Breast epithelium (tissue), 4 donors: ENCODE results near the gene MEIOB. TPM values are rescaled to one million over a fixed set of nuclear protein-coding genes. Genes with fewer than 3 reads are reported as not detected.

Source experiments
- DNase-seq, 2 donors: peaks; one replicate each; pipeline ENCODE4 v3.0.0-alpha.2; 2019; ENCODE audit warnings: low spot score in 2 of 2
- H3K27ac ChIP-seq, 2 donors: fragments of 200-600 bp; sonication (generic) in 1 of 2; one replicate each; pipeline ENCODE4 v1.5.1; 2016 to 2019; ENCODE audit warnings: mild to moderate bottlenecking in 1 of 2
- H3K27me3 ChIP-seq, 2 donors: fragments of 200-600 bp; sonication (generic) in 1 of 2; one replicate each; pipeline versions ENCODE4 v1.5.1 to v1.6.0; 2017 to 2019; ENCODE audit warnings: control low read depth in 1 of 2, mild to moderate bottlenecking in 1 of 2
- H3K36me3 ChIP-seq: fragments of 200-600 bp; one replicate; pipeline ENCODE4 v1.5.1; 2019
- H3K4me1 ChIP-seq, 2 donors: fragments of 200-600 bp; sonication (generic); one replicate each; pipeline ENCODE4 v1.5.1; 2016 to 2019; ENCODE audit warnings: control low read depth in 1 of 2
- H3K4me3 ChIP-seq, 3 donors: fragments of 200-600 bp; sonication (generic); 1 replicate in 2 of 3; 2 replicates in 1 of 3; pipeline ENCODE4 v1.5.1; 2016 to 2019; ENCODE audit warnings: mild to moderate bottlenecking in 3 of 3, moderate library complexity in 2 of 3
- H3K9me3 ChIP-seq, 2 donors: fragments of 200-600 bp; sonication (generic) in 1 of 2; one replicate each; pipeline ENCODE4 v1.5.1; 2016 to 2019; ENCODE audit warnings: control low read depth in 1 of 2
- CTCF ChIP-seq, 3 donors: fragments of 450-650 bp; IDR thresholded peaks; one replicate each; pipeline ENCODE4 v1.5.1; 2016 to 2017; ENCODE audit warnings: antibody characterized with exemption in 3 of 3, mild to moderate bottlenecking in 3 of 3, moderate library complexity in 3 of 3
- POLR2A ChIP-seq: fragments of 450-650 bp; IDR thresholded peaks from one replicate; pipeline ENCODE4 v1.6.1; 2016; ENCODE audit warnings: antibody characterized with exemption, mild to moderate bottlenecking, moderate library complexity
- POLR2AphosphoS5 ChIP-seq, 3 donors: sonication (generic); formaldehyde crosslinking; IDR thresholded peaks; one replicate each; pipeline ENCODE4 v1.6.1; 2017; ENCODE audit warnings: antibody characterized with exemption in 3 of 3
- intact Hi-C: fragments of 100-400 bp; cut with DNase I; formaldehyde crosslinking; loops from one replicate; pipeline ENCODE4 v1.15.1; 2023; ENCODE audit warnings: low total_unique reads
- total RNA-seq, 3 donors: library from RNA; depleted of rRNA; stranded (reverse); fragments of >200 nt; gene quantifications; one replicate each; pipeline ENCODE4 v1.1.0, GENCODE V29; 2016

The MEIOB gene
- total RNA-seq, 3 donors from 2014 or later, result not detected

DNA sequence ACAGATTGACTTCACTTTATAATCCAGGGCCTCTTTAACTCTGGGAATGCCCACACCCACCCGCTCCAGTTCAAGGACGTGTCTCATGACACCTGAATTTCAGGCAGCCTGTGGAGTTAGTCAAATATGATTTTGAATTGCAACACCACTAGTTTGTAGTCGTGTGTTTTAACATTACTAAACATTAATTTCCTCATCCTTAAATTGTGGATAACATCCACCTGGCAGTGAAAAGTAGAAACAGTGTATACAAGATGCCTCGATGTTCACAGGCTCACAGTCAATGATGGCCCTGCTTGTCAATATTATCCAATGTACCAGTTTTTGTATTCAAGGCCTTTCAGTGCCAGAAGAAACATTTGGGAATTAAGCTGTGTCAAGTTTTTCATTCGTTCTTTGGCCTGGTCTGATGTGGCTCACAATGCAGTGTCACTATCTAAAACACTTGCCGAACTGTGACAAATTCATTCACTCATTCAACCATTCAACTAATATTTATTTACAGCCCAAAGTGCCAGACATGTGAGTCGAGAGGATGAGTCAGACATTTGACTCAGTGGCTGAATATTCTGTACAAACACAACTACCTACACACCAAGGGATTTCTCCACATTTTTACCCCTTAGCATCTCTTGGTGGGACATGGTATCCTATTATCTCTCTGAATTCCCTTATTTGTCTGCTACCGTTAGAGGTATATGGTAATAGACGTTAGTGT, 1.4 kb downstream of the MEIOB start:
- Histone ChIP-seq H3K9me3 (no peaks in the 10 kb centered on the region), H3K36me3 (no peaks in the 10 kb centered on the region), H3K4me1 (no peaks in the 10 kb centered on the region), H3K27me3 (peaks cover 0 to 3% of the 10 kb centered on the region in 2 donors), H3K4me3 (no peak overlapping the region), H3K27ac (no peak overlapping the region)
- no peak for DNase-seq
- intact Hi-C loops, result no loop called here
- TF ChIP-seq POLR2A, result no peak
- no peak for TF ChIP-seq POLR2AphosphoS5 (IDR thresholded peaks at IDR 0.05)
- no peak for TF ChIP-seq CTCF (IDR thresholded peaks at IDR 0.05)

- no peak overlapping the region for H3K27ac ChIP-seq
- DNase-seq, result no peak
- H3K4me1 ChIP-seq, result no peaks in the 10 kb centered on the region
- H3K4me3 ChIP-seq, result no peak overlapping the region
- no peaks in the 10 kb centered on the region for H3K36me3 ChIP-seq
- TF ChIP-seq POLR2A, result no peak
- no peak for TF ChIP-seq CTCF (IDR thresholded peaks at IDR 0.05)
- TF ChIP-seq POLR2AphosphoS5 (IDR thresholded peaks at IDR 0.05), result no peak
- H3K27me3 ChIP-seq, result no peaks in the 10 kb centered on the region
- no peaks in the 10 kb centered on the region for H3K9me3 ChIP-seq
- intact Hi-C loops, result loop anchor here (5.0 kb wide), 1 partner anchor 61 kb away; no protein-coding TSS in a partner anchor
These were observed 5.9 kb downstream of the MEIOB start for GRCh38 chr16:1865902-1866690.

DNA sequence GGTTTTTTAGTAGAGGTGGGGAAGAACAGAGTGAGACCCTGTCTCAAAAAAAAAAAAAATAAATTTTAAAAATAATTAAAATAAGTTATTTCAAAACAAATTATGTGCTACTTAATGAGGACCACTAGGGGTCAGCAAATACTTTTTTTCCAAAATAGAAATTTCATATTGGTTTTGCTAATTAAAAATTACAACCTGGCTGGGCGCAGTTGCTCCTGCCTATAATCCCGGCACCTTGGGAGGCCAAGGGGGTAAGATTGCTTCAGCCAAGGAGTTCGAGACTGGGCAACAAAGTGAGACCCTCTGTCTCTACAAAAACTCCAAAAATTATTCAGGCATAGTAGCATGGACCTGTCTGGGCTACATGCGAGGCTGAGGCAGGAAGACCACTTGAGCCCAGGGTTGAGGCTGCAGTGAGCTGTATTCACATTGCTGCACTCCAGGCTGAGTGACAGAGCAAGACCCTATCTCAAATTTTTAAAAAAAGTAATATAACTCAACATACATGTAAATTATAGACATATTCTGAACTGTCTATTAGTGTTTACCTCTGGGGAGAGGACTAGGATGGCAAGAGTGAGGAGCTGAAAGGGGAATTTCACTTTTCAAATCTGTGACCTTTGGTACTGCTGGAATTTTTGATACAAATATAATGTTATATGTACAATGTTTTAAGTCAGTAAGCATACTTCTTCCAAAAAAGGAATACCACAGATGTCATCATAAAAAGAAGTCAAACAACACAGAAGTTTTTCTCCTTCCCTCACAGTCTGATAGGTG, 8.1 kb downstream of the MEIOB start:
- Histone ChIP-seq H3K4me1 (no peaks in the 10 kb centered on the region), H3K36me3 (no peaks in the 10 kb centered on the region), H3K27ac (no peak overlapping the region), H3K9me3 (no peaks in the 10 kb centered on the region), H3K4me3 (no peak overlapping the region), H3K27me3 (peaks cover 0 to 10% of the 10 kb centered on the region in 2 donors)
- no peak for DNase-seq
- intact Hi-C loops, result no loop called here
- TF ChIP-seq CTCF (IDR thresholded peaks at IDR 0.05) (peak in 2 of 3 donors; percentile 39 to 59), POLR2A (no peak), POLR2AphosphoS5 (IDR thresholded peaks at IDR 0.05) (no peak)

GRCh38 chr16:1862394-1862793, 9.6 kb downstream of the MEIOB start:
- Histone ChIP-seq H3K4me3 (no peak overlapping the region), H3K9me3 (no peaks in the 10 kb centered on the region), H3K27me3 (peaks cover 0 to 17% of the 10 kb centered on the region in 2 donors), H3K4me1 (no peaks in the 10 kb centered on the region), H3K27ac (no peak overlapping the region), H3K36me3 (no peaks in the 10 kb centered on the region)
- no peak for TF ChIP-seq POLR2AphosphoS5 (IDR thresholded peaks at IDR 0.05)
- no peak for TF ChIP-seq CTCF (IDR thresholded peaks at IDR 0.05)
- TF ChIP-seq POLR2A, result no peak
- DNase-seq, result no peak
- intact Hi-C loops, result no loop called here
